ENCODE measurements around the gene DMWD.

Gene DMWD

DNA sequence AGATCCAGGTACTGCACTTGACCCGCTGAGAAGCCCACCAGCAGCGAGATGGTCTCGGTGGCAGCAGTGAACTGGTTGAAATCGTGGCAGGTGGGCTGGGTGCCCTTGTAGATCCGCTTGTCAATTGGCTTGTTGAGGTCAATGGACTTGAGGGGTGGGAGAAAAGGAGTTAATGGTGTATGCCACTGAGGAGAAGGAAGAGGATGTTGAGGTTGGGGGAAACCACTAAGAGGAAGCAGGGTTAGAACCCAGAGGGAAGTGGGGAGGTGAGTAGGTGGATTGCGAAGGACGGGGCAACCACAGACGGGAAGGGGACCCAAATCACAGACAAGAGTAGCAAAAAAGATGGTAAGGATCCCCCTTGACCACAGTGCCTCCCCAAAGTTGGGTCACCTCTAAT, 1.7 kb downstream of the DMWD start:
- Histone ChIP-seq H2BK12ac (ENCODE audit: low read length) (no peak overlapping the region), H3K9me3 (ENCODE audit: insufficient read depth, low read depth, low read length) (no peaks in the 10 kb centered on the region), H3K9ac (ENCODE audit: low read length) (no peak overlapping the region), H3K36me3 (ENCODE audit: control insufficient read depth in 1 of 2, insufficient read depth in 2 of 2, low read length in 2 of 2) (peaks cover 35 to 39% of the 10 kb centered on the region in 2 experiments), H3K23ac (ENCODE audit: low read length) (peak overlapping the region; percentile 38), H3K4me3 (ENCODE audit: low read depth, low read length) (no peak overlapping the region), H4K12ac (ENCODE audit: low read depth, low read length) (no peak overlapping the region), H3K79me1 (ENCODE audit: low read length) (peaks cover 7% of the 10 kb centered on the region), H3K79me2 (ENCODE audit: control insufficient read depth, insufficient read depth, low read length, poor library complexity) (peaks cover 9% of the 10 kb centered on the region), H3K4ac (ENCODE audit: low read depth, low read length) (no peak overlapping the region), H2BK120ac (ENCODE audit: insufficient read depth, low read length, poor library complexity) (no peak overlapping the region), H2AFZ (ENCODE audit: insufficient read depth, low read length, poor library complexity) (no peak overlapping the region), H3K27me3 (ENCODE audit: insufficient read depth, low read length) (no peaks in the 10 kb centered on the region), H4K8ac (ENCODE audit: low read depth, low read length) (no peak overlapping the region), H3K27ac (ENCODE audit: low read depth, low read length) (no peak overlapping the region), H2AK5ac (ENCODE audit: low read length) (no peak overlapping the region), H4K91ac (ENCODE audit: low read depth, low read length) (no peak overlapping the region), H2BK5ac (ENCODE audit: low read depth, low read length, poor library complexity) (no peak overlapping the region), H3K4me1 (ENCODE audit: control insufficient read depth in 1 of 2, insufficient read depth in 2 of 2, low read length in 2 of 2) (peaks cover 3 to 11% of the 10 kb centered on the region in 2 experiments), H3K18ac (ENCODE audit: low read length) (peak overlapping the region; percentile 55), H3K4me2 (ENCODE audit: low read length) (peak overlapping the region; percentile 99), H3K14ac (ENCODE audit: low read length) (no peak overlapping the region)
- WGBS (ENCODE audit: extremely low coverage, insufficient coverage, insufficient read length), result no CpG with 5 or more reads among the region's 8 CpGs
- DNase-seq, result no peak

DNA sequence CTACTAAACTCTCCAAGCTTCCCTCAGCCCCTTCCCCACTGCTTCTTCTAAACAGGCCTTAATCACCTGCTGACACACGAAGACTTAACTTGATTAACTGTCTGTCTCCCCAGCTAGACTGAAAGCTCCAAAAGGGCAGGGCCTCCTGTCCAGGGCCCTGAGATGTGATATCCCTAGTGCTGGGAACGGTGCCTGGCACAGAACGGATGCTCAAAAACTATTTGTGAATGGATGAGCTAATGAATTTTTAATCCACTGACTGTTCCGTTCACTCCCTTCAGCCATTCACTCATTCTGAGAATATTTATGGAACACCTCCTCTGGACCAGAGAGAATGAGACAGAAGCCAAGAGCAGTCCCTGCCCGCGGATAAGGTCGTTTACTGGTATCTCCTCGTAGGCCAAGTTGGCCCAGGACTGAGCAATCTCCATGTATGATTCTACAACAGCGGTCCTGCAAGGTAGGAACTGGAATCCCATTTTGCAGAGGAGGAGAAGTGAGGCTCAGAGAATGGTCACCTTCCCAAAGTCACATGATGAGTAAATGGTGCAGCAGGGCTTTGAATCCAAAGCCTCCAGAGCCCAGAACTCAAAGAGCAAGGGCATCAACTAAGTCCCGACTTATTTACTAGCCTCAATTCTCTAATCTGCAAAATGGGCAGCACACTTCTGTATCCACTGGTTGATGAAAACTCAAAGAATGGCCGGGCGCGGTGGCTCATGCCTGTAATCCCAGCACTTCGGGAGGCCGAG, 3.4 kb downstream of the DMWD start:
- Histone ChIP-seq H3K4ac (ENCODE audit: low read depth, low read length) (no peak overlapping the region), H2AK5ac (ENCODE audit: low read length) (no peak overlapping the region), H3K9me3 (ENCODE audit: insufficient read depth, low read depth, low read length) (no peaks in the 10 kb centered on the region), H3K27ac (ENCODE audit: low read depth, low read length) (no peak overlapping the region), H3K9ac (ENCODE audit: low read length) (no peak overlapping the region), H4K8ac (ENCODE audit: low read depth, low read length) (no peak overlapping the region), H2BK12ac (ENCODE audit: low read length) (no peak overlapping the region), H4K12ac (ENCODE audit: low read depth, low read length) (no peak overlapping the region), H2BK5ac (ENCODE audit: low read depth, low read length, poor library complexity) (no peak overlapping the region), H3K18ac (ENCODE audit: low read length) (no peak overlapping the region), H4K91ac (ENCODE audit: low read depth, low read length) (no peak overlapping the region), H3K79me1 (ENCODE audit: low read length) (peaks cover 7% of the 10 kb centered on the region), H3K36me3 (ENCODE audit: control insufficient read depth in 1 of 2, insufficient read depth in 2 of 2, low read length in 2 of 2) (peaks cover 48 to 54% of the 10 kb centered on the region in 2 experiments), H3K79me2 (ENCODE audit: control insufficient read depth, insufficient read depth, low read length, poor library complexity) (peaks cover 9% of the 10 kb centered on the region), H3K23ac (ENCODE audit: low read length) (peak overlapping the region; percentile 16), H3K14ac (ENCODE audit: low read length) (no peak overlapping the region), H3K27me3 (ENCODE audit: insufficient read depth, low read length) (no peaks in the 10 kb centered on the region), H2AFZ (ENCODE audit: insufficient read depth, low read length, poor library complexity) (no peak overlapping the region), H2BK120ac (ENCODE audit: insufficient read depth, low read length, poor library complexity) (no peak overlapping the region), H3K4me2 (ENCODE audit: low read length) (no peak overlapping the region), H3K4me1 (ENCODE audit: control insufficient read depth in 1 of 2, insufficient read depth in 2 of 2, low read length in 2 of 2) (peaks cover 3 to 12% of the 10 kb centered on the region in 2 experiments), H3K4me3 (ENCODE audit: low read depth, low read length) (no peak overlapping the region)
- DNase-seq, result no peak
- no CpG with 5 or more reads among the region's 15 CpGs for WGBS (ENCODE audit: extremely low coverage, insufficient coverage, insufficient read length)

DNA sequence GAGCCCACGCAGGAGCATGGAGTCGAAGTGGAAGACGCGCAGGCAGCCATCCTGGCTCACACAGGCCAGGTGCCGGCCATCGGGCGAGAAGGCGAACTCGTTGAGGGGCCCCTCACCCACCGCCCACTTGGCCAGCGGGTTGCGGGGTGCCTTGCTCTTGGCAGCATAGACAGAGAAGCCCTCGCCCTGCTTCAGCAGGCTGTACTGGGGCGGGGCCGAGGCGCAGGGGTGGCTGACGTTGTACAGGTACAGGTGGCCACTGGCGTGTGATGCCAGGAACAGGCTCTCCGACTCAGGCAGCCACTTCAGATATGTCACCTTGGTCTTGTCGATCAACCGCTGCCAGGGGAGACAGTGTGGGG, 6.1 kb downstream of the DMWD start:
- Histone ChIP-seq H4K91ac (ENCODE audit: low read depth, low read length) (no peak overlapping the region), H2BK12ac (ENCODE audit: low read length) (no peak overlapping the region), H3K23ac (ENCODE audit: low read length) (no peak overlapping the region), H3K14ac (ENCODE audit: low read length) (no peak overlapping the region), H3K27ac (ENCODE audit: low read depth, low read length) (no peak overlapping the region), H4K8ac (ENCODE audit: low read depth, low read length) (no peak overlapping the region), H3K4me1 (ENCODE audit: control insufficient read depth in 1 of 2, insufficient read depth in 2 of 2, low read length in 2 of 2) (peaks cover 20 to 27% of the 10 kb centered on the region in 2 experiments), H3K79me2 (ENCODE audit: control insufficient read depth, insufficient read depth, low read length, poor library complexity) (no peaks in the 10 kb centered on the region), H2BK120ac (ENCODE audit: insufficient read depth, low read length, poor library complexity) (no peak overlapping the region), H3K4ac (ENCODE audit: low read depth, low read length) (no peak overlapping the region), H2BK5ac (ENCODE audit: low read depth, low read length, poor library complexity) (no peak overlapping the region), H3K4me3 (ENCODE audit: low read depth, low read length) (no peak overlapping the region), H3K18ac (ENCODE audit: low read length) (no peak overlapping the region), H3K9ac (ENCODE audit: low read length) (no peak overlapping the region), H2AK5ac (ENCODE audit: low read length) (no peak overlapping the region), H3K79me1 (ENCODE audit: low read length) (peaks cover 8% of the 10 kb centered on the region), H3K36me3 (ENCODE audit: control insufficient read depth in 1 of 2, insufficient read depth in 2 of 2, low read length in 2 of 2) (peaks cover 54% of the 10 kb centered on the region in 2 experiments), H2AFZ (ENCODE audit: insufficient read depth, low read length, poor library complexity) (no peak overlapping the region), H3K4me2 (ENCODE audit: low read length) (no peak overlapping the region), H3K9me3 (ENCODE audit: insufficient read depth, low read depth, low read length) (no peaks in the 10 kb centered on the region), H4K12ac (ENCODE audit: low read depth, low read length) (no peak overlapping the region), H3K27me3 (ENCODE audit: insufficient read depth, low read length) (no peaks in the 10 kb centered on the region)
- no CpG with 5 or more reads among the region's 21 CpGs for WGBS (ENCODE audit: extremely low coverage, insufficient coverage, insufficient read length)
- DNase-seq, result no peak

DNA sequence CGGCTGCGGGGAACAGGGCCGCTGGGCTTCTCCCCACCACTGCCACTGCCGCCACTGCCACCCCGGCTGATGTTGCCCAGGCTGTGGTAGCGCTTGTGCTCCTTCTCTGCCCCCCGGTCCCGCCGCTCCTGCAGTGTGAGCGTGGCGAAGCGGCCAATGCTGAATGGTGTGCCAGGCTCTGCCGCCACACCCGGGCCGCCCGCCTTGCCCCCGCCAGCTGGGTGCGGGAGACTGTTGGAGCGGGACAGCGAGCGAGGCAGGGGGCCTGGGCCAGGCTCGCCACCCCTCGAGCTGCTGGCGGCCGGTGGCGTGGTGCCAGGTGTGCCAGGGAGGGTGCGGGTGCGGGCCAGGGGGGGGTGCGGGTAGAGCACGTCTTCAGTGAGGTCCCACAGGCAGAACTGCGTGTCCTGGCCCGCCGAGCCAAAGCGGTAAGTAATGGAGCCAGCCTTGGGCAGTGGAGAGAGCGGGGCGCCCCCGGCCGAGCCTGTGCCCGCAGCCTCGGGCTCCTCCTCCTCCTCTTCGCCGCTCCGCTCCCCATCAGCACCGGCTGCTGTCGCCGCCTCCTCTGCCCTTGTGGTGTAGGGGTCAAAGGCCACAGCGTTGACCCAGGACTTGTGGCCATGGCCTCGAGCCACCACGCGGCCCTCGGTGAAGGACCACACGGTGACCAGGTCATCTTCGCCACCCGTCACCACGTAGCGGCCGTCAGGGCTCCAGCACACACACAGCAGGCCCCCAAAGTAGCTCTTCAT, 6.7 kb downstream of the DMWD start:
- Histone ChIP-seq H3K14ac (ENCODE audit: low read length) (no peak overlapping the region), H3K23ac (ENCODE audit: low read length) (no peak overlapping the region), H3K9me3 (ENCODE audit: insufficient read depth, low read depth, low read length) (no peaks in the 10 kb centered on the region), H3K4ac (ENCODE audit: low read depth, low read length) (no peak overlapping the region), H4K91ac (ENCODE audit: low read depth, low read length) (no peak overlapping the region), H3K9ac (ENCODE audit: low read length) (no peak overlapping the region), H2AK5ac (ENCODE audit: low read length) (no peak overlapping the region), H3K79me2 (ENCODE audit: control insufficient read depth, insufficient read depth, low read length, poor library complexity) (no peaks in the 10 kb centered on the region), H3K27ac (ENCODE audit: low read depth, low read length) (no peak overlapping the region), H3K4me1 (ENCODE audit: control insufficient read depth in 1 of 2, insufficient read depth in 2 of 2, low read length in 2 of 2) (peaks cover 21 to 24% of the 10 kb centered on the region in 2 experiments), H4K8ac (ENCODE audit: low read depth, low read length) (no peak overlapping the region), H3K36me3 (ENCODE audit: control insufficient read depth in 1 of 2, insufficient read depth in 2 of 2, low read length in 2 of 2) (peaks cover 53% of the 10 kb centered on the region in 2 experiments), H2AFZ (ENCODE audit: insufficient read depth, low read length, poor library complexity) (no peak overlapping the region), H3K79me1 (ENCODE audit: low read length) (peaks cover 8% of the 10 kb centered on the region), H3K27me3 (ENCODE audit: insufficient read depth, low read length) (no peaks in the 10 kb centered on the region), H3K4me2 (ENCODE audit: low read length) (no peak overlapping the region), H3K4me3 (ENCODE audit: low read depth, low read length) (no peak overlapping the region), H2BK12ac (ENCODE audit: low read length) (no peak overlapping the region), H4K12ac (ENCODE audit: low read depth, low read length) (no peak overlapping the region), H2BK5ac (ENCODE audit: low read depth, low read length, poor library complexity) (no peak overlapping the region), H3K18ac (ENCODE audit: low read length) (no peak overlapping the region), H2BK120ac (ENCODE audit: insufficient read depth, low read length, poor library complexity) (no peak overlapping the region)
- no CpG with 5 or more reads among the region's 57 CpGs for WGBS (ENCODE audit: extremely low coverage, insufficient coverage, insufficient read length)
- no peak for DNase-seq

Data from trophoblast cell (in vitro differentiated cells and primary cell).